Neuron (in vitro differentiated cells): Measurements from ENCODE around the gene C4B.
"Not testable (repeated sequence)": the region's sequence is repeated elsewhere in the genome, so short reads cannot be mapped to it uniquely, and the experiment has no call there.

Source experiments
- H2AFZ ChIP-seq: one replicate; pipeline ENCODE4 v1.6.1; 2013; ENCODE audit warnings: low read depth, mild to moderate bottlenecking, inconsistent platforms, low read length, moderate library complexity
- H3K27me3 ChIP-seq: one replicate; pipeline ENCODE4 v1.6.1; 2013; ENCODE audit warnings: low read length; ENCODE audit not compliant: insufficient read depth
- H3K36me3 ChIP-seq: one replicate; pipeline ENCODE4 v1.6.1; 2013; ENCODE audit warnings: low read length; ENCODE audit not compliant: insufficient read depth
- H3K4me1 ChIP-seq: one replicate; pipeline ENCODE4 v1.6.1; 2013; ENCODE audit warnings: low read length; ENCODE audit not compliant: insufficient read depth
- H3K4me3 ChIP-seq: 2 replicates; pipeline ENCODE4 v1.5.1; 2013; ENCODE audit warnings: mild to moderate bottlenecking, low read length, moderate library complexity
- H3K9me3 ChIP-seq: one replicate; pipeline ENCODE4 v1.6.1; 2013; ENCODE audit warnings: low read length

Gene C4B

GRCh38 chr6:32060966-32061655, 46.5 kb downstream of the C4B start:
- Histone ChIP-seq H2AFZ (no peak overlapping the region), H3K4me1 (no peaks in the 10 kb centered on the region), H3K4me3 (no peak overlapping the region), H3K36me3 (no peaks in the 10 kb centered on the region), H3K27me3 (no peaks in the 10 kb centered on the region), H3K9me3 (no peaks in the 10 kb centered on the region)

- H3K4me3 ChIP-seq: no peak overlapping the region
- no peaks in the 10 kb centered on the region for H3K9me3 ChIP-seq
- no peaks in the 10 kb centered on the region for H3K4me1 ChIP-seq
- peaks cover 11% of the 10 kb centered on the region for H3K27me3 ChIP-seq
- H3K36me3 ChIP-seq: no peaks in the 10 kb centered on the region
- H2AFZ ChIP-seq: no peak overlapping the region
Observed at GRCh38 chr6:32064706-32065105, 50.1 kb downstream of the C4B start.

GRCh38 chr6:32067521-32067920, 52.9 kb downstream of the C4B start:
- H3K36me3 ChIP-seq, H3K4me1 ChIP-seq, H3K4me3 ChIP-seq, H3K9me3 ChIP-seq, H2AFZ ChIP-seq: not testable (repeated sequence)
- peaks cover 28% of the 10 kb centered on the region for H3K27me3 ChIP-seq

GRCh38 chr6:32068315-32068714, 53.7 kb downstream of the C4B start:
- H3K4me1 ChIP-seq, H3K36me3 ChIP-seq, H2AFZ ChIP-seq, H3K9me3 ChIP-seq, H3K4me3 ChIP-seq: not testable (repeated sequence)
- peaks cover 28% of the 10 kb centered on the region for H3K27me3 ChIP-seq

GRCh38 chr6:32068867-32069266, 54.3 kb downstream of the C4B start:
- Histone ChIP-seq H3K4me1 (no peaks in the 10 kb centered on the region), H3K36me3 (no peaks in the 10 kb centered on the region), H3K9me3 (no peaks in the 10 kb centered on the region), H3K27me3 (peaks cover 28% of the 10 kb centered on the region), H3K4me3 (no peak overlapping the region), H2AFZ (no peak overlapping the region)

GRCh38 chr6:32069460-32069859, 54.9 kb downstream of the C4B start:
- H3K36me3 ChIP-seq: no peaks in the 10 kb centered on the region
- H3K27me3 ChIP-seq: peaks cover 28% of the 10 kb centered on the region

GRCh38 chr6:32069878-32070515, 55.4 kb downstream of the C4B start:
- Histone ChIP-seq H3K4me1 (no peaks in the 10 kb centered on the region), H2AFZ (no peak overlapping the region), H3K4me3 (no peak overlapping the region), H3K36me3 (no peaks in the 10 kb centered on the region), H3K9me3 (no peaks in the 10 kb centered on the region), H3K27me3 (peaks cover 28% of the 10 kb centered on the region)

More at GRCh38 chr6:32069460-32069859, 54.9 kb downstream of the C4B start:
- no peak overlapping the region for H2AFZ ChIP-seq
- H3K9me3 ChIP-seq: no peaks in the 10 kb centered on the region
- no peaks in the 10 kb centered on the region for H3K4me1 ChIP-seq
- H3K4me3 ChIP-seq: no peak overlapping the region

- Histone ChIP-seq H3K36me3 (no peaks in the 10 kb centered on the region), H2AFZ (no peak overlapping the region), H3K4me1 (no peaks in the 10 kb centered on the region), H3K9me3 (no peaks in the 10 kb centered on the region), H3K27me3 (peaks cover 31% of the 10 kb centered on the region), H3K4me3 (no peak overlapping the region)
Observed at GRCh38 chr6:32070814-32071543, 56.4 kb downstream of the C4B start.

GRCh38 chr6:32073101-32073500, 58.5 kb downstream of the C4B start:
- Histone ChIP-seq H2AFZ (no peak overlapping the region), H3K27me3 (peaks cover 31% of the 10 kb centered on the region), H3K9me3 (no peaks in the 10 kb centered on the region), H3K4me3 (no peak overlapping the region), H3K4me1 (no peaks in the 10 kb centered on the region), H3K36me3 (no peaks in the 10 kb centered on the region)

GRCh38 chr6:32073613-32074012, 59.0 kb downstream of the C4B start:
- Histone ChIP-seq H3K4me1 (no peaks in the 10 kb centered on the region), H3K9me3 (no peaks in the 10 kb centered on the region), H3K36me3 (no peaks in the 10 kb centered on the region), H2AFZ (no peak overlapping the region), H3K27me3 (peaks cover 31% of the 10 kb centered on the region), H3K4me3 (no peak overlapping the region)

- Histone ChIP-seq H3K36me3 (no peaks in the 10 kb centered on the region), H3K4me3 (no peak overlapping the region), H3K9me3 (no peaks in the 10 kb centered on the region), H2AFZ (no peak overlapping the region), H3K27me3 (peaks cover 17% of the 10 kb centered on the region), H3K4me1 (no peaks in the 10 kb centered on the region)
Observed at GRCh38 chr6:32074996-32075532, 60.5 kb downstream of the C4B start.

GRCh38 chr6:32075781-32076180, 61.2 kb downstream of the C4B start:
- Histone ChIP-seq H3K36me3 (no peaks in the 10 kb centered on the region), H3K27me3 (peaks cover 11% of the 10 kb centered on the region), H3K9me3 (no peaks in the 10 kb centered on the region), H2AFZ (no peak overlapping the region), H3K4me1 (no peaks in the 10 kb centered on the region), H3K4me3 (no peak overlapping the region)

GRCh38 chr6:32076321-32076809, 61.8 kb downstream of the C4B start:
- peaks cover 6% of the 10 kb centered on the region for H3K27me3 ChIP-seq
- H3K36me3 ChIP-seq: no peaks in the 10 kb centered on the region
- H2AFZ ChIP-seq: no peak overlapping the region
- H3K9me3 ChIP-seq: no peaks in the 10 kb centered on the region
- H3K4me1 ChIP-seq: no peaks in the 10 kb centered on the region
- no peak overlapping the region for H3K4me3 ChIP-seq
